Keratinocyte (primary cell): ENCODE data around the gene KRT2. TPM values are rescaled to one million over a fixed set of nuclear protein-coding genes. Genes with fewer than 3 reads are reported as not detected.

ENCODE experiments used
- DNase-seq: peaks from one replicate; pipeline ENCODE4 v3.0.0-alpha.2; 2011; ENCODE audit warnings: low read depth, missing footprints, low spot score
- FAIRE-seq: peaks from 2 replicates; lab custom pipeline; 2011; peaks lifted over from hg19 to GRCh38; lab: Jason Lieb, UNC
- H2AFZ ChIP-seq: 2 replicates; pipeline ENCODE4 v1.6.0; 2012; ENCODE audit warnings: low read length, control low read depth, inconsistent platforms; ENCODE audit not compliant: control insufficient read depth
- H3K27ac ChIP-seq: 2 replicates; pipeline ENCODE4 v1.5.1; 2011; ENCODE audit warnings: low read length; ENCODE audit not compliant: control insufficient read depth, insufficient read depth
- H3K27me3 ChIP-seq: 3 replicates; pipeline ENCODE4 v1.6.0; 2011; ENCODE audit warnings: low read length; ENCODE audit not compliant: control insufficient read depth, insufficient read depth; ENCODE audit errors: extremely low read depth
- H3K36me3 ChIP-seq, 2 experiments: 2 replicates in 1 of 2; 3 replicates in 1 of 2; pipeline ENCODE4 v1.5.1; 2011; ENCODE audit warnings: low read length in 2 of 2, mild to moderate bottlenecking in 1 of 2; ENCODE audit not compliant: control insufficient read depth in 2 of 2, insufficient read depth in 2 of 2; ENCODE audit errors: extremely low read depth in 1 of 2
- H3K4me1 ChIP-seq: 3 replicates; pipeline ENCODE4 v1.5.1; 2011; ENCODE audit warnings: low read length; ENCODE audit not compliant: control insufficient read depth, insufficient read depth; ENCODE audit errors: extremely low read depth
- H3K4me2 ChIP-seq: 3 replicates; pipeline ENCODE4 v1.6.0; 2011; ENCODE audit warnings: low read depth, low read length; ENCODE audit not compliant: control insufficient read depth, insufficient read depth; ENCODE audit errors: extremely low read depth
- H3K4me3 ChIP-seq, 3 experiments: fragments of 200-600 bp in 1 of 3; sonication (generic) in 1 of 3; 2 replicates in 2 of 3; 3 replicates in 1 of 3; pipeline ENCODE4 v1.5.1; 2011 to 2016; ENCODE audit warnings: low read length in 3 of 3, mild to moderate bottlenecking in 3 of 3, control low read depth in 2 of 3, inconsistent platforms in 1 of 3, low read depth in 1 of 3, mixed read lengths in 1 of 3, mixed run types in 1 of 3, moderate library complexity in 1 of 3; ENCODE audit not compliant: control insufficient read depth in 2 of 3, insufficient read depth in 2 of 3; ENCODE audit errors: extremely low read depth in 1 of 3
- H3K79me2 ChIP-seq: 2 replicates; pipeline ENCODE4 v1.6.0; 2012; ENCODE audit warnings: low read length; ENCODE audit not compliant: control insufficient read depth, insufficient read depth
- H3K9ac ChIP-seq: 3 replicates; pipeline ENCODE4 v1.6.0; 2011; ENCODE audit warnings: low read length; ENCODE audit not compliant: control insufficient read depth, insufficient read depth; ENCODE audit errors: extremely low read depth
- H3K9me1 ChIP-seq: 3 replicates; pipeline ENCODE4 v1.6.0; 2011; ENCODE audit warnings: low read length; ENCODE audit not compliant: control insufficient read depth, insufficient read depth; ENCODE audit errors: extremely low read depth
- H3K9me3 ChIP-seq: 2 replicates; pipeline ENCODE4 v1.5.1; 2012; ENCODE audit warnings: low read depth, low read length; ENCODE audit not compliant: control insufficient read depth
- H4K20me1 ChIP-seq: 3 replicates; pipeline ENCODE4 v1.6.0; 2011; ENCODE audit warnings: low read length; ENCODE audit not compliant: control insufficient read depth, insufficient read depth; ENCODE audit errors: extremely low read depth
- CTCF ChIP-seq, 3 experiments: IDR thresholded peaks in 1 of 3; conservative IDR thresholded peaks in 1 of 3; optimal IDR thresholded peaks in 1 of 3; 2 replicates in 2 of 3; 3 replicates in 1 of 3; pipeline versions ENCODE3 to v1.5.1; 2011; ENCODE audit warnings: low read length in 3 of 3, mild to moderate bottlenecking in 3 of 3, moderate library complexity in 2 of 3, control low read depth in 1 of 3, inconsistent platforms in 1 of 3; ENCODE audit not compliant: insufficient read depth in 2 of 3; ENCODE audit errors: extremely low read depth in 1 of 3
- EZH2 ChIP-seq: IDR thresholded peaks from one replicate; pipeline ENCODE4 v1.6.1; 2012; ENCODE audit warnings: inconsistent platforms, mild to moderate bottlenecking, low read length, moderate library complexity
- dilution Hi-C: fragments of 300-500 bp; cut with MboI; formaldehyde crosslinking; loops from one replicate; pipeline ENCODE4 v1.7.0; 2020; ENCODE audit warnings: low sequenced_read_pairs; ENCODE audit not compliant: extremely low pct_ligation_motif_present
- polyA plus RNA-seq, 5 experiments: library from polyadenylated mRNA; depleted of rRNA in 3 of 5; stranded (reverse) in 3 of 5; stranded (forward) in 1 of 5; unstranded in 1 of 5; fragments of >200 nt; gene quantifications; 1 replicate in 1 of 5; 2 replicates in 3 of 5; 3 replicates in 1 of 5; pipeline versions ENCODE4 v1.2.1 to v1.2.3, GENCODE V29; 2011 to 2012; ENCODE audit warnings: missing spikeins in 2 of 5, low read depth in 1 of 5, low replicate concordance in 1 of 5

Gene KRT2
- polyA plus RNA-seq, 1 donor (not counting 4 experiments of a cell fraction or from before 2014, with no cell fraction given): 0.69 TPM

DNA sequence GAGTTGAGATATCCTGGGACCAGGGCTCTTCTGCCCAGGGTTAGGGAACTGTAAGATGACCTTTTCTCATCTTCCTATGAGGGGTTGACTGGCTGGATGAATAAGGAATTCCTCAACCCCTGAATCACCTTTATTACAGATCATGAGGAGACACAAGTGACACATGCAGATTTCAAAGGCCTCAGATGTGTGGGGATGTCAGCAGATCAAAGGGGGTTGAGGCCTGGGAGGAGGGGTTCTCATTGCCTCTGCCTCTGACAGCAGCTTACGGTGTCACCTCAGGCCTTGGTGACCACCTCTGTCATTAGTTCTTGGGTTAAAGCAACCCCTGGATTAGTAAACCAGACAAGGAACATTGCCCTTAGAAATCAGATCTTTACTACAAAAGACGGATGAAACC is 48.7 kb downstream of the KRT2 start:
- no peak for DNase-seq

GRCh38 chr12:52602552-52602951 is 49.5 kb downstream of the KRT2 start:
- Histone ChIP-seq H3K27me3 (peaks cover 44% of the 10 kb centered on the region), H3K4me3 (no peak overlapping the region), H3K4me2 (no peak overlapping the region), H3K79me2 (no peaks in the 10 kb centered on the region), H3K4me1 (no peaks in the 10 kb centered on the region), H2AFZ (no peak overlapping the region), H3K36me3 (no peaks in the 10 kb centered on the region), H3K27ac (no peak overlapping the region), H4K20me1 (no peaks in the 10 kb centered on the region), H3K9me3 (no peaks in the 10 kb centered on the region), H3K9ac (no peak overlapping the region), H3K9me1 (no peaks in the 10 kb centered on the region)
- TF ChIP-seq CTCF (optimal IDR thresholded peaks at IDR 0.05 in 1 of 3, IDR thresholded peaks at IDR 0.05 in 1 of 3, conservative IDR thresholded peaks at IDR 0.05 in 1 of 3; ENCODE audit: extremely low read depth in 1 of 3, insufficient read depth in 2 of 3, low read length in 3 of 3): no peak
- TF ChIP-seq EZH2: no peak
- FAIRE-seq (no peak), DNase-seq (no peak)
- dilution Hi-C loops: no loop called here

More for the DNA sequence above, 48.7 kb downstream of the KRT2 start:
- H3K36me3 ChIP-seq: no peaks in the 10 kb centered on the region
- no peak for FAIRE-seq
- H3K4me2 ChIP-seq: no peak overlapping the region
- TF ChIP-seq CTCF (optimal IDR thresholded peaks at IDR 0.05 in 1 of 3, IDR thresholded peaks at IDR 0.05 in 1 of 3, conservative IDR thresholded peaks at IDR 0.05 in 1 of 3; ENCODE audit: extremely low read depth in 1 of 3, insufficient read depth in 2 of 3, low read length in 3 of 3): no peak
- no peak for TF ChIP-seq EZH2
- H4K20me1 ChIP-seq: no peaks in the 10 kb centered on the region
- H3K27ac ChIP-seq: no peak overlapping the region
- no peaks in the 10 kb centered on the region for H3K9me1 ChIP-seq
- dilution Hi-C loops: no loop called here
- no peak overlapping the region for H2AFZ ChIP-seq
- no peak overlapping the region for H3K9ac ChIP-seq
- no peaks in the 10 kb centered on the region for H3K9me3 ChIP-seq
- no peak overlapping the region for H3K4me3 ChIP-seq
- no peaks in the 10 kb centered on the region for H3K79me2 ChIP-seq
- H3K4me1 ChIP-seq: no peaks in the 10 kb centered on the region
- peaks cover 42% of the 10 kb centered on the region for H3K27me3 ChIP-seq
